NCI-H1105 (cell line): ENCODE measurements around the gene SRM.
A peak's percentile ranks its signal among the peaks of the same experiment; 100 is the strongest.
"Not testable (repeated sequence)": the region's sequence is repeated elsewhere in the genome, so short reads cannot be mapped to it uniquely, and the experiment has no call there.

Source experiments
- DNase-seq: peaks from one replicate; lab custom pipeline; 2025; lab: John Stamatoyannopoulos, UW

Gene SRM

DNA sequence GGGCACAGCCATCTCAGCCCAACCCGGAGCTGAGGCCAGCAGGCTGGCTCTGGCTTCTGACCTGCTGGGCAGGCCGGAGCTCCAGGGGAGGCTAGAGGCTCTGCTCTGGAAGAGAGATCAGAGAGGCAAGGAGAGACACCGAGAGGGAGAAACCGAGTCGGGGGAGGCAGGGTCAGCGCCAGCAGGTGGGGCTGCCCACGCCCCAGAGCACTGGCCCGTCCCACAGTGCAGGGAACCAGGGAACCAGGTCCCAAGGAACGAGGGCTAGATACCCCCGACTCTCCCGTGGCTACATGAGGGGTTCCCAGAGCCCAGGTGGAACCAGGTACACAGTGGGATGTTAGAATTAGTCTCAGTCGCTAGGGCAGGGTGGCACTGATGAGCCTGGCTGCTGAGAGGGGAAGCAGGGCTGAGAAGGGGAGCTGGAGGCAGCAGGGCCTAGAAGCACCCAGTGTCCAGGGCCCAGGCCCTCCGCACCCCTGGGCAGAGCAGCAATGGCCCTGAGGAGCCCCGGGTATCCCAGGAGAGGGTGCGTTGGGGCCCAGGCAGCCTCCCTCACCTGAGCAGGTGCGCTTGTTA lies 14.9 kb downstream of the SRM start:
- no peak for DNase-seq

DNA sequence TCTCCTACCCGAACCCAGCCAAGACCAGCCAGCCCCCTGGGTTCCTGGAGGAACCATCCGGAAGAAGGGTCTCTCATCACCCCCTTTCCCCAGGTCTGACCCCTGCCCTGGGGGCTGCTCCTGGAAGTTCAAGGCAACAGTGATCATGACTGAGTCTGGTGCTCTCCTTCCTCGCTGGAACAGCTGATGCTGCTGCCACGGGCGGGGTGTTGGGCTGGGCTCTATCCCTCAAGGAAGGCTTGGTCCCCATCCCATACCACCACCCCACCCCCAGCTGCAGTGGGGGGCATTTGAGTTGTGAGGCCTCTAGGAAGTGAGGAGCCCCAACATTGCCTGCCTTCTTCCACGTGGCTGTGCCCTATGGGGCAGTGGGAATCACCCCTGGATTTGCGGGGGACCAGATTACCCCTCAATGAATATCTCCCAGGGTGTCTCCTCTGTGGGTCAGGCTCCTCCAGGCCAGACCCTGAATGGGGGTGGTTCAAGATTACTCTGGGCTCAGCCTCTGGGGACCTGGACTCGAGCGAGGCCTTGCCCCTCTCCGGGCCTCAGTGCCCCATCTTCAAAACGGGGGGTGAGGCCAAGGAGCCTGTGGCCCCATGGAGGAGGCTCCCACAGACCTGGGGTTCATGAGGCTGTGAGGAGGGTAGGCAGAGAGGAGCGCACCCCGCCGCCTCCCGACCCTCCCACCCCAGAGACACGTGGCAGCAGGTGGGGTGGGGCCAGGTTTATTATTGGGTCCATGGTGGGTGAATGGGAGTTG lies 15.6 kb downstream of the SRM start:
- DNase-seq = no peak

DNA sequence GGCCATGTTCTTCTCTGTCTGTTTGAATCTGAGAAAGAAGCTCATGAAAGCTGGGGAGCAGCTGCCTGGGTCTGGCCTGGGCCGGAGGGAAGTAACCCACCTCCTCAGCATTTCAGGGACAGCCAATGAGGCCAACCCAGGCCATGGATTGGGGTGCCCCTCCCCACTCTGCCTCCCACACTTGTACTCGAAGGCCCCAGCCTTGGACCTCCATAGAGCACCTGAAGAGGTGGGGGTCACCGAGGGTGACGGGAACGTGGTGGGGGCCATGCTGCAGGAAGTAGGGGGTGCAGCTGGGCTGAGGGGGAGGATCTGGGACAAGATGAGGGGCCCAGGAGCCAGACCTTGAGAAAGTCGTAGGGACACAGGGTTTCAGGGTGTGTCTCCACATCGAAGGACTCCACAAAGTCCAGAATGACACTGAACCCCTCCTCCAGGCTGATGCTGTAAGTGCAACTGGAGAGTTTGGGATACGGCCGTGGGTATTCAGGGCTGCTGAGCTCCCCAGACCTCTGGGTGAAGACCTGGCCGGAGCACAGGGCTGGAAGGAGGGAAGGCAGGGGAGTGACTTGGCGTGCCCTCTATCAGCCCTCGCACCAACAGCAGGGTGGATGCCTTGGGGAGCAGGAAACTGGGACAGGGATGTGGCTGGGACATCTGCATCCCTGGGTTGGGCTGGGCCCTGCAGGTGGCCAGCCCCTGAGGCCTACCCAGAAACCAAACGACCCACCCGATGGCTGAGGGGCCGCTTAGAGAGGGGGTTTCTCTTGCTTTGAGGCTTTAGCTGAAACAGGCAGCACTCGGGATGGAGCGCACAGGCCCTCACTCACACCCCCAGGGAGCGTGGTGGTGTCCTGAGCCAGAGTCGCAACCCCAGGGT lies 16.6 kb downstream of the SRM start:
- no peak for DNase-seq

DNA sequence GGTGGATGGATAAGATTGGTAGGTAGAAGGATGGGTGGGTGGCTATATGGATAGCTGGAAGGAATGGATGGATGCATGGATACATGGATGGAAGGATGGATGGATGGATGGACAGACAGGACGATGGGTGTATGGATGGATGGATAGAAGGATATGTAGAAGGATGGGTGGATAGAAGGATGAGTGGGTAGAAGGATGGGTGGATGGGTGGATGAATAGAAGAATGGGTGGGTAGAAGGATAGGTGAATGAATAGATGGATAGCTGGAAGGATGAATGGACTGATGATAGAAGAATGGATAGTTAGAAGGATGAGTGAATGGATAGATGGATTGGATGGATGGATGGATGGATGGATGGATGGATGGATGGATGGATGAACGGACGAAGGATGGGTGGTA lies 17.8 kb downstream of the SRM start:
- no peak for DNase-seq

DNA sequence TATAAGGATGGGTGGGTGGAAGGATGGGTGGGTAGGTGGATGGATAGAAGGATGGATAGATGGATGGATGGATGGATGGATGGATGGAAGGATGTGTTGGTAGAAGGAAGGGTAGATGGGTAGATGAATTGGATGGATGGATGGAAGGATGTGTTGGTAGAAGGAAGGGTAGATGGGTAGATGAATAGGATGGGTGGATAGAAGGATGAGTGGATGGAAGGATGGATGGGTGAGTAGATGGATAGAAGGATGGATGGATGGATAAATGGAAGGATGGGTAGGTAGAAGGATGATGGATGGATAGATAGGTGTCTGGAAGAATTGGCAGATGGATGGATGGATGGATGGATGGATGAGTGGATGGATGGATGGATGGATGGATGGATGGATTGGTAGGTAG lies 18.8 kb downstream of the SRM start:
- no peak for DNase-seq

DNA sequence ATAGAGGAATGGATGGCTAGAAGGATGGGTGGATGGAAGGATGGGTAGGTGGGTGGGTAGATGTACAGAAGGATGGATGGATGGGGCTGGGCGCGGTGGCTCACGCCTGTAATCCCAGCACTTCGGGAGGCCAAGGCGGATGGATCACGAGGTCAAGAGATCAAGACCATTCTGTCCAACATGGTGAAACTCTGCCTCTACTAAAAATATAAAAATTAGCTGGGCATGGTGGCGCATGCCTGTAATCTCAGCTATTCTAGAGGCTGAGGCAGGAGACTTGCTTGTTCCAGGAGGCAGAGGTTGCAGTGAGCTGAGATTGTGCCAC lies 19.8 kb downstream of the SRM start:
- not testable (repeated sequence) for DNase-seq

DNA sequence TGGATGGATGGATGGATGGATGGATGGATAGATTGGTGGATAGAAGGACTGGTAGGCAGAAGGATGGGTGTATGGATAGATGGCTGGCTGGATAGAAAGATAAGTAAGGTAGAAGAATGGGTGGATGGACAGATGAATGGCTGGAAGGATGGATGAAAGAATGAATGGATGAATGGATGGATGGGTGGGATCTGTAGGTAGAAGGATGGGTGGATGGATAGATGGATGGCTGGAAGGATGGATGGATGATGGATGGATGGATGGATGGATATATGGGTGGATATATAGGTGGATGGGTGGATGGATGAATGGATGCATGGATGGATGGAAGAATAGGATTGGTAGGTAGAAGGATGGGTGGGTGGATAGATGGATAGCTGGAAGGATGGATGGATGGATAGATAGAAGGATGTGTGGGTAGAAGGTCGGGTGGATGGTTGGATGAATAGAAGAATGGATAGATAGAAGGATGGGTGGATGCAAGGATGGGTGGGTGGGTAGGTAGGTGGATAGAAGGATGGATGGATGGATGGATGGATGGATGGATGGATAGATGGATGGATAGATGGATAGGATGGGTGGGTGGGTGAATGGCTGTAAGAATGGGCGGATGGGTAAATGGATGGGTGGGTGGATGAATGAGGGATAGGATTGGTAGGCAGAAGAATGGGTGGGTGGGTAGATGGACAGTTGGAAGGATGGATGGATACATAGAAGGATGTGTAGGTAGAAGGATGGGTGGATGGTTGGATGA lies 20.3 kb downstream of the SRM start:
- DNase-seq = no peak

DNA sequence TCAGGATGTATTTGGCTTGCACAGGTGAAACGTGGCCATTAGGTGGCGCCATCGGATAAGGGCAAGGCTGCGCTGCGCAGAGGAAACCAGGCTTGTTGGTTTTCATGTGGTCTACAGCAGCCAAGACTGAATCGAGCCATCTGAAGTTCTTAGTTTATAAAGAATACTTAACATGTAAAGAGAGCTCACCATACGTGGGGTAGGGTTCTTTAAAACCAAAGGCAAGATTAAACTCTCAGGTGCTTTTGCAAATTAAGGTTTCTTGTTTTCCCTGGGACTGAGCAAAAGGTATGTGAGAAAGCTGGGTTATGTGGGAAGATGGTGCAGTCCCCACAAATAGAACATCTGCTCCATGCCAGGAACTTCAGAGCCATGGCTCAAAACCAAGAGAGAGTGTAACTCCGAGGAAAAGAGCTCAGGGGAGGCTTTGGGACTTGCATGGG lies 22.1 kb downstream of the SRM start:
- peak; percentile 85 for DNase-seq

DNA sequence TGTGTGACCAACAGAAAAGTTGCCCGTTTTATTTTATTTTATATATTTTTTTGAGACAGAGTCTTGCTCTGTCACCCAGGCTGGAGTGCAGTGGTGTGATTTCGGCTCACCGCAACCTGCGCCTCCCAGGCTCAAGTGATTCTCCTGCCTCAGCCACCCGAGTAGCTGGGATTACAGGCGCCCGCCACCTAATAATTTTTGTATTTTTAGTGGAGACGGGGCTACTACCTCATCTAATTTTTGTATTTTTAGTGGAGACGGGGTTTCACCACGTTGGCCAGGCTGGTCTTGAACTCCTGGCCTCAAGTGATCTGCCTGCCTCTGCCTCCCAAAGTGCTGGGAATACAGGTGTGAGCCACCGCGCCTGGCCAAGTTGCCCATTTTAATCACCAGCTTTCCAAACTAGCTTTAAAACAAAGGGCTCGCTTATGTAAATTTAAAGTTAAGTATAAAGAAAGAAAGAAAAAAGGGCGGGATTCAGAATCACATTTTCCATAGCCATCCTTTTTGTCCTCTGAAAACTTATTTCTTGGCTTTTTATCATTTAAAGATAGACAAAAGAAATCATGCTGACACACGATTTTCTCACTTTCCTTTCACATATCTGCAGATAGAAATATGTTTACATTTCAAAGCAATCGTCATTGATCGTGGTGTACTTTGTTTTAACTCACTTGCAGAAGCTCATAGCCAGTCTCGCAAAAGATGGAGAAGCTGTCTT lies 22.6 kb downstream of the SRM start:
- DNase-seq = not testable (repeated sequence)

DNA sequence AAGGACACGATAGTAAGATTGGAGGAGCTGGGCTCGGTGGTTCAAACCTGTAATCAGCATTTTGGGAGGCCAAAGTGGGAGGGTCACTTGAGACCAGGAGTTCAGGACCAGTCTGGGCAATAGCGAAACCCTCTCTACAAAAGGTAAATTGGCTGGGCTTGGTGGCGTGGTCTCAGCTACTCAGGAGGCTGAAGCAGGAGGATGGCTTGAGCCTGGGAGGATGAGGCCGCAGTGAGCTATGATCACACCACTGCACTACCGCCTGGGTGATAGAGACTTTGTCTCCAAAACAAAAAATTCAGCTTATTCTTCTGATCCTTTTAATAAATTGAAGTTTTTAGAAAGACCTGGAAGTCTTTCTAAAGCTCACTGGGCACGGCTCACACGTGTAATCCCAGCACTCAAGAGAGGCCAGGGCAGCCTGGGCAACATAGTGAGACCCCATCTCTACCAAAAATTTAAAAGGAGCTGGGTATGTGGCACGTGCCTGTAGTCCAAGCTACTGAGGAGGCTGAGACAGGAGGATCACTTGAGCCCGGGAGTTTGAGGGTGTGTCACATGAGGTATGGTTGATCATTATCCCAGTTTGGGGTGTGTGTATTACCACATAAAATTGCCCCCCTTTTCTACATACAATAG lies 28.1 kb downstream of the SRM start:
- no peak for DNase-seq

DNA sequence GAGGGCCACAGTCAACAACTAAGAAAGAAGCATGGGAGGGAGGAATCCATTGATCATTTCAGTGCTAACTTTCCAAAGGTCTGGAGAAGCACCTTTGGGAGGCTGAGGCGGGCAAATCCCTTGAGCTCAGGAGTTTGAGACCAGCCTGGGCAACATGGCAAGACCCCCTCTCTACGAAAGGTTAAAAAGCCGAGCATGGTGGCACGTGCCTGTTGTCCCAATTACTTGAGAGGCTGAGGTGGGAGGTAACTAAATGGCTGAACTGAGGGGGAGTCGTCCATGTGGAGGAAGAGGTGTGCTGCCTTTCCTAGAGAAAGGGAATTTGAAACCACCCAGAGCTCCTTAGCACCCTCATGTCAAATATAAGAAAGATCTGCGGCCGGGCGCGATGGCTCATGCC lies 29.0 kb downstream of the SRM start:
- no peak for DNase-seq

DNA sequence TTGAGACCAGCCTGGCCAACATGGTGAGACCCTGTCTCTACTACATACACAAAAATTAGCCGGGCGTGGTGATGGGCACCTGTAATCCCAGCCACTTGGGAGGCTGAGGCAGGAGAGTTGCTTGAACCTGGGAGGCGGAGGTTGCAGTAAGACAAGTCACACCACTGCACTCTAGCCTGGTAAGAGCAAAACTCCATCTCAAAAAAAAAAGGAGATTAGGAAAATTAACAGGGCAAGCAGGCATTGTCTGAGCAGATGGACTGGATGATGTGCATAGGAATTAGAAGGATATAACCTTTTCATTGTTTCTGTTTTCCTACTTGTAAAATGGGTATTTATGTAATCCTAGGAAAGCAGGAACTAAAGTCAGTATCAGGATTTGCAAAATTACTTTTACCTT lies 31.8 kb downstream of the SRM start:
- DNase-seq = no peak

DNA sequence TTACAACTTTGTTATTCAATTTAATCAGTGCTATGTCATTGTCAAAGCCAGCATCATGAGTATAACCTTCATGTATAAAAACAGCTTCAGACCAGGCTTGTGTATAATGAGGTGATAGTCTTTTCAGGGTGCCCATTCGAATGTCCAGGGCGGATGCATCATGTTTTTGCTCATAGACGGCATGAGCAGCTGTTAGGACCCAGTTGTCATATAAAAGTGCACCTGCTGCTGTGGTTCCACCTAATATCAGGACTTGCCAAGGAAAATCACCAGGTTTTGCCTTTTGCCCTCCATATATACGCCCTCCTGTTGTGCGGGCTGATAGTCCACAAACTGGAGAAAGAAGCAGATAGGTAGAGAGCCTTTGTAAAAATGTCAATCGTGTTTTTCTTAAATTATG lies 32.5 kb downstream of the SRM start:
- DNase-seq = no peak

DNA sequence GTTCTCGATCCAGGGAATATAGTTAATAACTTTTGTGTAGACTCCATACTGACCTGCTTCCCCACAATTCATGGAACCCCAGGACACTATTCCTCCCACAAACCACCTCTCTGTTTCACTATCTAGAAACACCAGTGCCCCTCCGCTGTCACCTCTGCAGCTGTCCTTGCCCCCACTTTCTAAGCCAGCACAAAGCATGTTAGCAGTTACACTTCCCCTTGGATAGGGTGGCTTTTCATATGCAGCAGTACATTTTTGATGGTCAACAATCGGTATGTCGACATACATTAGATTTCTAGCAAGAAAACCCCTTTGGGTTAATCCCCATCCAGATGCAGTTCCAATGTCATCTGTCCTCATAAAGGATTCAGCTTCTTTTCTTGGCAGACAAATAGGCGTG lies 32.9 kb downstream of the SRM start:
- no peak for DNase-seq

DNA sequence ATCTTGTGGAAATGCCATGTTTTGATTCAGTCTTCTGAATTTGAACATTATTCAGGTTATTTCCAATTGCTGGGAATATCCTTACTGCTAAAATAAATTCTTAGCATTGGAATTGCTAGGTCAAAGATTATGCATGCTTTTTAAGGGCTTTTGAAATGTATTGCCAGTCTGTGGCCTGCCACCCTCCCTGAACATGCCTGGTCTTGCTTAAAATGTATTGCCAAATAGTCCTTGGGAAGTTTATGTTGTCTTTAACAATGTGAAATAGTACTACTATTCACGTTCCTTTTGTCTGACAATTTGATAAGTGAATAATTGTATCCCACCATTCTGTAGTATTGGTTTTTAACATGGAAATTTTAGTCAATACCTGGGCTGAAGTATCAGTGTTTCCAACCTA lies 33.8 kb downstream of the SRM start:
- DNase-seq = no peak

DNA sequence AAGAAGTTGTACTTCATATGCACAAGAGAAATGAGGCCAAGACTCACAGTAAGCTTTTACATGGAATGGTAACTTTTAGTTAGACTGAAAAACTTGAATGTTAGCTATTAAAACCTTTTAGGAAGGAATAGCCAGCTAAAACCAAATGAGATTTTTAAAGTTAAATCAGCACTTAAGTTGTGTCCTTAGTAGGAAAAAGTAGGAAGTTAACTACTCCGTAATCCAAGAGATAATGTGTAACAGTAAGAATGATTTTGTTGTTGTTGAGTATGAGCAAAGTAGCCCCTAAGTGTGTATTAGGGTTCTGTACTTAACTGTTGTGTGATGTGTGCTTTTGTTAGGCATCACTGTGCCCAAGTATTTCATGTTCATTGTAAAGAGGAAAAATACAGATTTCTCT lies 34.2 kb downstream of the SRM start:
- DNase-seq = no peak

DNA sequence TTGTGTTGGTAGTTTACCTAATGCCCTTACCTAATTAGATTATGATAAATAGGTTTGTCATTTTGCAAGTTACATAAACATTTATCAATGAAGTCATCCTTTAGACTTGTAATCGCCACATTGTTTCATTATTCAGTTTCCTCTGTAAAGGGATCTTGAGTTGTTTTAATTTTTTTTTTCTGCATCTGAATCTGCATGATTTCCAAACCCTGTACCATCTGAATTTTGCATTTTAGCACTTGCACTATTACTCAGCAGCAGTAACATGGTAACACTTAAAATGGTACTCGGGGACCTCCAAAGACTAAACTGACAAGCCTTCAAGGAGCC lies 35.0 kb downstream of the SRM start:
- DNase-seq = no peak

DNA sequence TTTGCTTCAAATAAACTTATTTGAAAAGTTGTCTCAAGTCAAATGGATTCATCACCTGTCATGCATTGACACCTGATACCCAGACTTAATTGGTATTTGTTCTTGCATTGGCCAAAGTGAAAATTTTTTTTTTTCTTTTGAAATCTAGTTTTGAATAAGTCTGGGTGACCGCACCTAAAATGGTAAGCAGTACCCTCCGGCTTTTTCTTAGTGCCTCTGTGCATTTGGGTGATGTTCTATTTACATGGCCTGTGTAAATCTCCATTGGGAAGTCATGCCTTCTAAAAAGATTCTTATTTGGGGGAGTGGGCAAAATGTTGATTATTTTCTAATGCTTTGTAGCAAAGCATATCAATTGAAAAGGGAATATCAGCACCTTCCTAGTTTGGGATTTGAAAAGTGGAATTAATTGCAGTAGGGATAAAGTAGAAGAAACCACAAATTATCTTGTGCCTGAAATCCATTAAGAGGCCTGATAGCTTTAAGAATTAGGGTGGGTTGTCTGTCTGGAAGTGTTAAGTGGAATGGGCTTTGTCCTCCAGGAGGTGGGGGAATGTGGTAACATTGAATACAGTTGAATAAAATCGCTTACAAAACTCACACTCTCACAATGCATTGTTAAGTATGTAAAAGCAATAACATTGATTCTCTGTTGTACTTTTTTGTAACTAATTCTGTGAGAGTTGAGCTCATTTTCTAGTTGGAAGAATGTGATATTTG lies 35.5 kb downstream of the SRM start:
- no peak for DNase-seq

DNA sequence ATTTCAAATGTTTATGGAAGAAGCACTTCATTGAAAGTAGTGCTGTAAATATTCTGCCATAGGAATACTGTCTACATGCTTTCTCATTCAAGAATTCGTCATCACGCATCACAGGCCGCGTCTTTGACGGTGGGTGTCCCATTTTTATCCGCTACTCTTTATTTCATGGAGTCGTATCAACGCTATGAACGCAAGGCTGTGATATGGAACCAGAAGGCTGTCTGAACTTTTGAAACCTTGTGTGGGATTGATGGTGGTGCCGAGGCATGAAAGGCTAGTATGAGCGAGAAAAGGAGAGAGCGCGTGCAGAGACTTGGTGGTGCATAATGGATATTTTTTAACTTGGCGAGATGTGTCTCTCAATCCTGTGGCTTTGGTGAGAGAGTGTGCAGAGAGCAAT lies 36.6 kb downstream of the SRM start:
- no peak for DNase-seq

DNA sequence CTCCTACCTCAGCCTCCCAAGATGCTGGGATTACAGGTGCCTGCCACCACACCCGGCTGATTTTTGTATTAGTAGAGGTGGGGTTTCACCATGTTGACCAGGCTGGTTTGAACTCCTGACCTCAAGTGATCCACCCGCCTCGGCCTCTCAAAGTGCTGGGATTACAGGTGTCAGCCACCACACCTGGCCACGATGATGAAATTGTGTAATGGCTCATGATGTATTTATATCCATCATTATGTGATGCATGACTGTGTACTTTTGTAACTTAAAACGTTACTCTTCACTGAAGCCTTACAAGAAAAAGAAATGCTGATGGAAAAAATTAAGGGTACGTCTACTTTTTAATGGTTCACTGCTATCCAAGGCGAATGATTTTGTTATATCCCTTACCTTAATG lies 39.8 kb downstream of the SRM start:
- DNase-seq = no peak

DNA sequence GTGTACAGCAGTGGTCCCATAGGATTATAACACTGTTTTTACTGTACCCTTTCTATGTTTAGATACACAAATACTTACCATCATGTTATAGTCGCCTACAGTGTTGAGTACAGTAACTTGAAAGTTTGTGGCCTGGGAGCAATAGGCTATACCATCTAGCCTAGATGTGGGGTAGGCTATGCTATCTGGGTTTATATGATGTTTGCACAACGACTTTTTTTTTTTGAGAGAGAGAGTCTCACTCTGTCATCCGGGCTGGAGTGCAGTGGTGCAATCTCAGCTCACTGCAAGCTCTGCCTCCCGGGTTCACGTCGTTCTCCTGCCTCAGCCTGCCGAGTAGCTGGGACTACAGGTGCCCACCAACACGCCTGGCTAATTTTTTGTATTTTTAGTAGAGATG lies 40.5 kb downstream of the SRM start:
- DNase-seq = not testable (repeated sequence)
